Measurements from ENCODE around the gene IFT27.

The IFT27 gene

DNA sequence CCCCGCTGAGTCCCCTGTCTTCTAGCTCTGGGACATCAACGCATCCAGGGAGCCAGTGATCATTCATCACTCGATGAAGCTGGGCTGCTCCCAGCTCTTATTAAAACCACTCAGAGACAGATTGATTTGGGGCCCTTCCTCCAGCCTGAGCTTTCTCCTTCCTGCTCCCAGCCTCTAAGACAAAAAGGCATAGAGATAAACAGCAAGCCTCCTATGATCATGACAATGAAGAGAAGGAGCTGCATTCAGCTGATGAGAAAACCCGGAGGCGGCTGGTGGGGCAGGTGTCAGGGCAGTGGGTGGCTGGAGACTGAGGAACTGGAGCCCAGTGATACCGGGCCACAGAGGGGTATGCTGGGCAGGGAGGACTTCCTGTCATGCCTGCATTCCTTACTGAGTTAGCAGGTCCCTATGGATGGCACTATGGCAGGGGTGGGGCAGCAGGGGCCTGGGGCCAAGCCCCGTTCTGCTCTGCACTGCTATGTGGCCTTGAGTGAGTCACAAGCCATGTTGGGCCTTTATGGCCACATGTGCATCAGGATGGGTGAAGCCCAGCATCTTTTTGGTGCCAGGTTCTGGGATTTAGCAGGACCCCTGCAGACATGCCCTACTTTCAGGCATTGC is 20.7 kb upstream of the IFT27 start:
- DNase-seq (ENCODE audit: low read depth), result no peak

GRCh38 chr22:36795633-36796032 is 19.7 kb upstream of the IFT27 start:
- no peak for DNase-seq (ENCODE audit: low read depth)

GRCh38 chr22:36790648-36791047 is 14.7 kb upstream of the IFT27 start:
- no peak for DNase-seq (ENCODE audit: low read depth)

DNA sequence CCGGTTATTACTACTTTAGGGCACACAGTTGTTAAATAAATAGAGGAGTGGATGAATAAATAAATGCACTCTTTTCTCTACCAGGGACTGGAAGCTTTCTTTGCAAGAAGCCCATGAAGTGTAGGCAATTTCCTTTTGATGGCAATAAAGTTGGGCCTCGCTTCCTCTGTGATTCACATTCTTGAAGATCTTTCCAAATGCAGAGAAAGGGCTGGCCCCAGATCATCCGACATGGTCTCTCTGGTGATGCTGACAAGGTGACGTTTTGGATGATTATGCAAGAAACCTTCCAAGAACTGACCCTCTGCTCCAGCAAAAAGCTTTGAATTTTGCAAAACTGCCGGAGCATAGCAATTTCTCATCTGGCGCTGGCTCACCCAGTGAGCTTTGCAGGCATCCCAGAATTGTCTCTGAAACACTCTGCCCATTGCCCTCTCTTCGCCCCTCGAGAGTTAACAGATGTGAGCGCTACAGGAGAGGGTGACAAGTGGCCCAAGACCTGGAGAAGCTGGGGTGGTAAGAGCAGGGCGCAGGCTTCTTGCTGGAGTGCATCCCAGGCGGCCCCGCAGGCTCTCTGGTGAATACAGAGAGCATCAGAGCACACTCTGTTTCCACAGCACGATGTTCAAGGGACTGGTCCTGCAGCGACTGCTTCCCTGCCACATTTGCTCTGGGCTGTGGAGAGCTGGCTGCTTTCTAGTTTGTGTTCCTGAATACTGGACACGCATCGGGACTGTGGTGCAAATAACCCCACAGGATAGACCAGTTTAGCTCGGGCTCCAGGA is 11.5 kb upstream of the IFT27 start:
- no peak for DNase-seq (ENCODE audit: low read depth)

GRCh38 chr22:36783743-36784142 is 7.8 kb upstream of the IFT27 start:
- no peak for DNase-seq (ENCODE audit: low read depth)

DNA sequence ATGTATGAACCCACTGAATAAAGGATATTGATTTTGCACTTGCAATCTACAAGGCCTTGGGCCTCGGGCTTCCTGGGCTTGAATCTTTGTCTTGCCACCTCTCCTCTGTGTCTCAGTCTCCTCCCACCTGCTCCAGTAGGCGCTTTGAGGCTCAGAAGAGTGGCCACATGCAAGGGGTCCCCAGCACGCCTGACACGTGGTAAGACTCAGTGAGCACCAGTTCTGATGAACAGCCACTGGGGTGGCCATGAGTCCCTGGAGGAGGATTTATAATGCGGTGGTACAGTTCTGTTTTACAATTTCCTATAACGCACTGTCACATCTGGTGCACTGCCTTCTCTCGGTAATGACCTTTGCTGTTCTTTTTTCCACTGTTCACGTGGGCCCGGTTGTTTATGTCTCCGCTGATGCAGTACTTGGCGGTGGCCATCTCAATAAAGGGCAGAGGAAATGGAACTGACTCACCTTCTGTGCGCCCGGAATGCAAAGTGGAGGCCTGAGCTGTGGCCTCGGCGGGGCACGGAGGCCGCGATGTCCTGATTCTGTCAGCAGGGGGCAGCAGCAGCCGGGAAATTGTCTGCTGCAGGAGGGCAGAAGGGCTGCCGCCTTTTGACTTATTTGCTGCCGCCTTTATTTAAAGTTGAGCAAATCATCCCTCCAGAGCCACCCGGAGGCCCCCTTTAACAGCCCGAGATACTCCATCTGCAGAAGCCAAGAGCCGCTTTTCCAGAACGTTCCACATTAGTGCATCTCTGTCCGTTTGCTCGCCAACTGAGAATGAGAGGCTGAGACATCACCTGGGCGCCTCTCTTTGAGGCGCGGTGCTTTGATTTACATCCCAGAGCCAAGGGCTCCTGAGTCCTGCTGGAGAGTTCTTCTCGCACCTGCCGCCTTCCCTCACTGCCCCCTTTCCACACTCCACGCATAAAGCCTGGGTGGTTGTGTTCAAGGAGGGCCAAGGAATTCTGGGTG is 6.0 kb upstream of the IFT27 start:
- peak; percentile 83 for DNase-seq (ENCODE audit: low read depth)

DNA sequence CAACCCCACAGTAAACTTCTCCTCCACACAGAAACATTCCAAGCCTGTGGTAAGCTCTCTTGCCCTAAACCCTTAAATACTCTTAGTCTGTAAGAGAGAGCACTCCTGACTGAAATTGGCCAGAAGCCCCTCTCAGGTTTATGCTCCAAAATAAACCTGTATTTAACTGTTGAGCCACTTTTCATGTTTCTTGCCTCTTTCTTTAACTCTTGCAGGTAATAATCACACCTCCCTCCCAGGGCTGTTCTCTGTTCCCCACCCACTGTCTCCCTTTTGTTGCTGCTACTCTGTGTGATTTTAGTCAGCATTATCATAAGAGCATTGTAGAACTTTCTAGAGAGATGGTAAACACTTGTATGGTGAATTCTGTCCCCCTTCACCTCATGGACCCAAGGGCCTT is 2.1 kb upstream of the IFT27 start:
- DNase-seq (ENCODE audit: low read depth), result no peak

GRCh38 chr22:36776722-36777121 is 803 bp upstream of the IFT27 start:
- no peak for DNase-seq (ENCODE audit: low read depth)

DNA sequence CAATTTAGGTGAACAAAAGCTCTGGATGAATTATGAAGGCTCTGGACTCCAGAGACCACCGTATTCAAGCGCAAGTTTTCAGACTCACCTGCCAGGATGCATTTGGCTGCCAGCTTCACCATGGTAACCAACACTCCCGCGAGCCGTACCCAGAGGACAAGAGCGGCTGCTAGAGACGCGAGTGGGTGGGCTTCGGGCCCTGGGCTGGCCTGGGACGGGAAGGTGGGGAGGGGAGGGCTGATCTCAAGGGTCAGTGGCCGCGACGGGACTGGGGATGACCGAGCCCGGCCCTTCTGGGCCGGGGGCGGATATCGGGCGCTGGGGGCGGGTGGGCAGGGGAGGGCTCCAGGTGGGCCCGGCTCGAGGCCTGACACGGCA is 344 bp downstream of the IFT27 start:
- DNase-seq (ENCODE audit: low read depth), result no peak

DNA sequence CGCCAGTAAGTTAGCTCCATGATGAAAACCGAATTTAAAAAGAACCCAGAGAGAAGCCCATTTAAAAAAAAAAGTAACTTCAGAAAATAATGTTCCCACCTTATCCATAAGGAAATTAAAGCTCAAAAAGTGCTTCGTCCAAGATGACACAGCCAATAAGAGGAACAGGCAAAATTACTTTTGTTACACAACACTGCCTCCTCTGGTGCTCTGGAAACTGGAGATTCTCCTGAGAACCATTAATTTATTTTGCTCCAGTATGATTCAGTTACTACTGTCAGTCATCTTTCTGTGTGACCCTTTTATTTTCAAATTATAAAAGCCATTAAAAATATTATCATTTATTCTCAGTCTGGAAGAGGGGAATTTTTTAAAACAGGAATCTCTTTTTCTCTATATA is 2.0 kb downstream of the IFT27 start:
- peak; percentile 39 for DNase-seq (ENCODE audit: low read depth)

GRCh38 chr22:36772451-36772850 is 3.5 kb downstream of the IFT27 start:
- DNase-seq (ENCODE audit: low read depth), result no peak

DNA sequence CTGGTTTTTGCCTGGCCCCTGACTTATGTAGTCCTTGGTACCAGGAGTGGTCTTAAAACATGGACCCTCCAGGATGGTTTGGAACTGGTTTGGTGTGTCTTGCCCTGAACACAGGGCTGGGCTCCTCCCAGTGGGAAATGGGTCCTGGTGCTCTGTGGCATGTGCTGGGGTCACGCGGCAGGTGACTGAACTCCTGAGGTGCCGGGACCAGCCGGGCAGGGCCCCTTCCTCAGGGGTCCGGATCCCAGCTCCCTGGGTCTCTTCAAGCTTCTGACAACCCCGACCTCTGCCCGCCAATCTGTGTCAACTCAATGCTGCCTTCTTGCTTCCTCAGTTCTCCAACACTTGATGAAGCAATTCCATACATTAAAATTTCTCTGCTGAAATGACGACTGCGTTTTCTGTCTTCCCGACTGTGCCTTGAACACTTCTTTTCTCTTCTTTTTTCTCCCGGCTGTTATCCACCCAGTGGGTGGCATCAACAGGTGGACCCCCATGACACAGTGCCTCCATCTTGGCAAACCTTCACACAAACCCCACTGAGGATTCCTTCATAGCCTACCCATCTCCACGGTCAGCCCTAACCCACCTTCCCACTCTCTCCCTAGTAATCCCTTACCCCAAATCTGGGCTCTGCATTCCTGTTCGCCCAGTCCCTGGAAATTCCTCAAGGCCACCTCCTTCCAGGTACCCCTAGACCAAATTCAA is 4.4 kb downstream of the IFT27 start:
- no peak for DNase-seq (ENCODE audit: low read depth)

DNA sequence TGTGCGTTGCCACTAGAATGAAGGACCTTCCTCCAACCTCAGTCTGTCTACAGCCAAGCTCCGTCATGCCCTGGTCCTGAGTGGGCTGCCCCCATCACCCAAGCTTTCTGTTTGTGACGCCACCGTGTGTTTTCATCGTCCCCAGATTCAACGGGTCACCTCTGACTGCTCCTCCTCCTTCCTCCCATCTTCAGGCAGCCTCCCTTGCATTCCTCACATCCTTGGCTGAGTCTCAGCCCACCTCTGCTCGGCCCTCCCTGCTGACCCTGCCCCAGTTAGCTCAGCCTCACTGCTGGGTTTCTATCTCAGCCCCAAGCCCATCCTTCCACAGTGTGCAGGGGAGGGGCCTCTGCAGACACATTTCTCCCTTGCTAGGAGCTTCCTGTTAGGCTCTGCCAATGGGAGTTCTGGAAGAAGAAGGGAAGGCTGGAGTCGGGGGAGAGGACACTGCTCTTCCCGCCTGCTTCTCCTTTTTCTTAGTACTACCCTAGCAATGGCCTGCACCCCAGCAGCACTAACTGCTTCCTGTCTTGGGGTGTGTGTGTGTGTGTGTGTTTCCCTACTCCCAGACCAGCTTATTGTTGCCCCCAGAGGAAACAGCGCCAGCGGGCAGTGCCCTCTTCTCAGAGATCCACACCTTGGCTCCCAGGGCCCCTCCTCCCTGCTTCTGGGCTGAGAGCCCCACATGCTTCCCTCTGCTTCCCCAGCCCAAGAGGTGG is 5.2 kb downstream of the IFT27 start:
- DNase-seq (ENCODE audit: low read depth), result no peak

DNA sequence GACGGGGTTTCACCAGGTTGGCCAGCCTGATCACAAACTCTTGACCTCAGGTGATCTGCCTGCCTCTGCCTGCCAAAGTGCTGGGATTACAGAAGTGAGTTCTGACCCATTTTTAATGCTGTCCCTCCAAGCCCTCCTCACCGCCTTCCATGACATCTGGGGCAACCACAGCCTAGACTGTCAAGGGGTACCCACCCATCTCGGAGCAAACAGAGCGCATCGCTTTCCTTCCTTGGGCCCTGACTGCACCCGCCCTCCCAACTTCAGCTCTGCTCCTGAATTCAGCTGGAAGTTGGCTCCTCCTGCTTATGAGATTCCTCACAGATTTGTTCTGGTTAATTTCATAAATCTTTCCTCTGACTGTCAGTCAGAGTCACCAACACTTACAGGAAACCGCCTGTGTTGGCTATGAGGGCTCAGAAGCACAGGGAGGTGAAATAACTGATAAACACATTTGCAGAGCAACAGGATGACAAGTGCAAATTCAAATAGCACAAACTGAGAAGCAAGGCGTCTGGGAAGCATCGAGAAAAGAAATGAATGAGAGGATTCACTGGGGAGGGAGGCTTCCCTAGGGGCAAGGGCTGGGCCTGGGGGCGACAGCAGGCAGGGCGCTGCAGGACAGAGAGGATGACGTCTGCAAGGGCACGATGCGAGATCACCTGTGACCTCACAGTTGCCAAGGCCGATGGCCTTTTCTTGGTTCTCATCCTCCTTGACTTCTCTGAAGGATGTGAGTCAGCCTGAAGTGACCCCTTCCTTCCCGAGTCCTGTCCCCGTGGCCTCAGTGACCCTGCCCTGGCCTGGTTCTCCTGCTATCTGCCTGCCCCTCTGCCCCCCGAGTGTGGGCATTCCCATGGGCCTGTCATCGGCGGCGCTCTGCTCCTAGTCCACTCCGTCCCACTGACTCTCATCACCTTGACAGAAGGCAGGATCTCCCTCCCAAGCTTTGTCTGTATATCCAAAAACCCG is 6.1 kb downstream of the IFT27 start:
- DNase-seq (ENCODE audit: low read depth), result no peak

GRCh38 chr22:36768616-36769015 is 7.3 kb downstream of the IFT27 start:
- DNase-seq (ENCODE audit: low read depth), result no peak

DNA sequence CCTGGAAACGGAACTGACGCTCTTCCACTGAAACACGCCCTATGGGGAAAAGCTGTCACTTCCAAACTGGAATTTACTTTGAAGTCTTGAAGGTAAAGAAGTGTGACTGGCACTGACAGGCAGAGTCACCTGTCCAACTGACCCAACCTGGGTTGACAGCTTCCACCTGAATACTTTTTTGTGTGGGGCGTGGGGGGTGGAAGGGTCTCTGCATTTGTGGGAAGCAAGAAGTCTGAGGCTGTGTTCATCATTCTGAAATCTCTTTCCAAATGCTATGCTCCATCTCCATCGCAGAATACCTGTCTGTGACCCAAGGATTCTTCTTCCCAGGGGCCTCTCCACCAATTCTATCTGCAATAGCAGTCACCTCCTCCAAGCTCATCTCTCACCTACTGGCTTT is 7.8 kb downstream of the IFT27 start:
- no peak for DNase-seq (ENCODE audit: low read depth)

DNA sequence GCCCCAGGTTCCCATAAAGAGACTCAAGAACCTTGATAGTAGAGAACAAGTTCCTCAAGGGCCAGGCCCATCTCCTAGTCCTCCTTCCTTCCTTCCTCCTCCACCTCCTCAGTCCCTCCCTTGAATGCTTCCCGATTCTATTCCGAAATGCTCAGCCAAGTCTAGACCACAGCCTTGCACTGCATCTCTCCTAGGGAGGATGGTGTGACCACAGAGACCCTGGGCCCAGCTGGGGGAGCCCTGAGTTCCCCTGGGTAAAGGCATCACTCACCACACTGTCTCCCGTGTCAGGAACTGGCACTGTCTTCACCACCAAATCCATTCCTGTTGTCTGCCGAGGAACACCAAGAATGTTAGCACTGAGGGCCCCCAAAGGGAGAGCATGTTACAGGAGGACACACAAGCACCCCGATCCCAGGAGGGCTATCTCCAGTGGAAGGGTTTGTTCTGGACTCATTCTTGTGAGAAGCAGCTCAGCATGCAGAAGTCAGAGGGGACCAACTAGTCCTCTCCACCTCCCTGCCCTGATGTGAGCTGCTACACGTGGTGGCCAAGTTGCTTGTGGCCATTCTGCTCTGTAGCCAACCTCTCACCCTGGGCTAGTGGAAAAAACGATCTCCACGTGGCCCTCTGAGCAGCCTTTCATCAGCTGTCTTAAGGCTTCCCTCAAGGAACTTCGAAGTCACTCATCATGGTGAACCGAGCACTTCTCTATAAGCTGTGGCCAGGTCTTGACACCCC is 8.7 kb downstream of the IFT27 start:
- DNase-seq (ENCODE audit: low read depth), result no peak

GRCh38 chr22:36765943-36766450 is 9.9 kb downstream of the IFT27 start:
- peak; percentile 26 for DNase-seq (ENCODE audit: low read depth)

Data from amniotic epithelial cell (primary cell).